ENCODE data around the gene TBC1D3G. TPM values are rescaled to one million over a fixed set of nuclear protein-coding genes. Genes with fewer than 3 reads are reported as not detected.
"Not testable (repeated sequence)": the region's sequence is repeated elsewhere in the genome, so short reads cannot be mapped to it uniquely, and the experiment has no call there.

TBC1D3G gene
- not detected in 2 replicates for total RNA-seq (ENCODE audit: low replicate concordance)

- not testable (repeated sequence) for H3K4me3 ChIP-seq (ENCODE audit: low read depth, low read length); DNase-seq (ENCODE audit: low read depth)
These were observed at the start of gene TBC1D3G for GRCh38 chr17:36323584-36323983. Gene TBC1D3G (plus strand): TSS chr17:36323884. CDS start chr17:36325412, 1,528 bp downstream.

- DNase-seq (ENCODE audit: low read depth); H3K4me3 ChIP-seq (ENCODE audit: low read depth, low read length): not testable (repeated sequence)
These were observed 40.4 kb upstream of the TBC1D3G start for GRCh38 chr17:36283256-36283655.

- not testable (repeated sequence) for DNase-seq (ENCODE audit: low read depth)
These were observed 39.5 kb upstream of the TBC1D3G start for GRCh38 chr17:36284219-36284618.

DNA sequence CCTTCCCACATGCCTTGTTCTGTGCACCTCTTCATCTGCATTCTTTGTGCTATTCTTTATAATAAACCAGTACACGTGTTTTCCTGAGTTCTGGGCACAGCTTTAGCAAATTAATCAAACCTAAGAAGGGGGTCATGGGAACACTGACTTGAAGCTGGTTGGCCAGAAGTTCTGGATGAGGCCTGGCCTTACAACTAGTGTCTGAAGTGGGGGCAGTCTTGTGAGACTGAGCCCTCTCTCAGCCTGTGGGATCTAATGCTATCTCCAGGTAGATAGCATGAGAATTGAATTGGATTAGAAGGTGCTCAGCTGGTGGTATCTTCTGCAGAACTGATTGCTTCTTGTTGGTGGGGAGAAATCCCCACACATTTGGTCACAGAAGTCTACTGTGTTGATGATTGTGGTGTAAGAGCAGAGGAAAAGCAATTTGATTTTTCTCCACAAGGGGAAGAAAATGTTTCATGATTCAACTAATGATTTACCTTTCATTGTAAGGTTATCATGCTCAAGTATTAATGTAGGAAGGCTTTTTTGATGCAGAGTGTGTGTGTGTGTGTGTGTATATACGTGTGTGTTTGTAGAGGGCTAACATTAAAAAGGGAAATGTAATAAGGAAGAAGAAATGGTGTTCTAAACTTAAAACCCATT lies 33.6 kb upstream of the TBC1D3G start:
- DNase-seq (ENCODE audit: low read depth); H3K4me3 ChIP-seq (ENCODE audit: low read depth, low read length): not testable (repeated sequence)

More at GRCh38 chr17:36284219-36284618, 39.5 kb upstream of the TBC1D3G start:
- H3K4me3 ChIP-seq (ENCODE audit: low read depth, low read length): not testable (repeated sequence)

GRCh38 chr17:36295161-36295560 lies 28.5 kb upstream of the TBC1D3G start:
- H3K4me3 ChIP-seq (ENCODE audit: low read depth, low read length); DNase-seq (ENCODE audit: low read depth): not testable (repeated sequence)

GRCh38 chr17:36315736-36316135 lies 7.9 kb upstream of the TBC1D3G start:
- DNase-seq (ENCODE audit: low read depth); H3K4me3 ChIP-seq (ENCODE audit: low read depth, low read length): not testable (repeated sequence)

DNA sequence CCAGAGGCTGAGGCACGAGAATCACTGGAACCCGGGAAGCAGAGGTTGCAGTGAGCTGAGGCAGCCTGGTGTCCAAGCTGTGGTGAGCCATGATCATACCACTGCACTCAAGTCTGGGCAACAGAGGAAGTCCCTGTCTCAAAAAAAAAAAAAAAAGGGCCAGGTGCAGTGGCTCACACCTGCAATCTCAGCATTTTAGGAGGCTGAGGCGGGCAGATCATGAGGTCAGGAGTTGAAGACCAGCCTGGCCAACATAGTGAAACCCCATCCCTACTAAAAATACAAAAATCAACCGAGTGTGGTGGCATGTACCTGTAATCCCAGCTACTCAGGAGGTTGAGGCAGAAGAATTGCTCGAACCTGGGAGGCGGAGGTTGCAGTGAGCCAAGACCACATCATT lies 38.8 kb downstream of the TBC1D3G start:
- DNase-seq (ENCODE audit: low read depth); H3K4me3 ChIP-seq (ENCODE audit: low read depth, low read length): not testable (repeated sequence)

DNA sequence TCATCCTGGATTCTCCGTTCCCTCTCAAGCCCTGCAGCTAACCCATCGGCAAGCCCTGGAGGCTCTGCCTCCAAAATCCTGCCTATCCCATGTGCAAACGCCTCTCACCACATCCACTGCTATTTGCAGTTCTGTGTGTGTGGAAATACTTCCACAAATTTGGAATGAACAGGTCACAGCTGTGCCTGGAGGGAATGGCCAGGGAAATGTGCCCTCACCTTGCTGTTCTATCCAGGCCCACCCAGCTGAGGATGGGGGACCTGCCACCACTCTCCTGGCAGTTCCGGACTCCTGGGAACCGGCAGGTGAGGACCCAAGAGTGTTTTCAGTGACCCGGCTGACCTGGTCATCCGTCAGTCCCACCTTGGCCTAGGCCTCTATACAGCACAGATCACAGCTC lies 52.3 kb downstream of the TBC1D3G start:
- not testable (repeated sequence) for DNase-seq (ENCODE audit: low read depth); H3K4me3 ChIP-seq (ENCODE audit: low read depth, low read length)

Small RNA genes lying within 50 kb of the gene (small RNA-seq; reads per million reads assigned to genes)
- gene RF00019: not detected

Other genes starting within 250 kb of the TBC1D3G start
- 0.18 TPM in 1 of 2 replicates, not detected in the other for gene CCL3, start 233.7 kb upstream of the TBC1D3G start, total RNA-seq (ENCODE audit: low replicate concordance)
- not detected in 2 replicates for gene CCL4, start 220.1 kb upstream of the TBC1D3G start, total RNA-seq (ENCODE audit: low replicate concordance)
- 0.36 and 3.5 TPM in 2 replicates for gene TBC1D3B, start 147.2 kb upstream of the TBC1D3G start, total RNA-seq (ENCODE audit: low replicate concordance)
- gene CCL3L1, start 127.1 kb upstream of the TBC1D3G start, total RNA-seq (ENCODE audit: low replicate concordance): not detected in 2 replicates
- gene CCL4L2, start 112.8 kb upstream of the TBC1D3G start, total RNA-seq (ENCODE audit: low replicate concordance): not detected in 2 replicates
- gene TBC1D3I, start 59.3 kb upstream of the TBC1D3G start, total RNA-seq (ENCODE audit: low replicate concordance): 0.09 TPM in 1 of 2 replicates, not detected in the other
- gene TBC1D3H, start 64.6 kb downstream of the TBC1D3G start, total RNA-seq (ENCODE audit: low replicate concordance): not detected in 2 replicates
- 26.9 and 28.0 TPM in 2 replicates for gene ZNHIT3, start 162.8 kb downstream of the TBC1D3G start, total RNA-seq (ENCODE audit: low replicate concordance)
- 43.3 and 66.2 TPM in 2 replicates for gene MYO19, start 211.0 kb downstream of the TBC1D3G start, total RNA-seq (ENCODE audit: low replicate concordance)
- 6.4 and 12.7 TPM in 2 replicates for gene PIGW, start 211.1 kb downstream of the TBC1D3G start, total RNA-seq (ENCODE audit: low replicate concordance)
- gene GGNBP2, start 221.0 kb downstream of the TBC1D3G start, total RNA-seq (ENCODE audit: low replicate concordance): 68.1 and 75.8 TPM in 2 replicates

Data from fibroblast of the aortic adventitia (primary cell).